Measurements from ENCODE around the gene ADD3. TPM values are rescaled to one million over a fixed set of nuclear protein-coding genes. Genes with fewer than 3 reads are reported as not detected.

ADD3 gene
- total RNA-seq, 2 donors from 2014 or later: 91.1 to 659 TPM

- Histone ChIP-seq H3K9me3 (no peaks in the 10 kb centered on the region), H3K4me3 (no peak overlapping the region), H3K4me1 (ENCODE audit: control insufficient read depth in 1 of 2, low read depth in 2 of 2) (peaks cover 36 to 53% of the 10 kb centered on the region in 2 donors), H3K36me3 (no peaks in the 10 kb centered on the region), H3K27ac (peak overlapping the region in 1 of 2 donors; percentile 37), H3K27me3 (replicated peaks; ENCODE audit: insufficient read depth) (no peaks in the 10 kb centered on the region)
- DNase-seq (ENCODE audit: low spot score) (no peak), ATAC-seq (ENCODE audit: insufficient number of reproducible peaks, low FRiP score, low read depth) (no peak)
- no peak for TF ChIP-seq CTCF (IDR thresholded peaks at IDR 0.05)
These were observed 27.5 kb downstream of the ADD3 start for GRCh38 chr10:110035070-110035921.

GRCh38 chr10:110036640-110037039 is 28.9 kb downstream of the ADD3 start:
- no peak for ATAC-seq (ENCODE audit: insufficient number of reproducible peaks, low FRiP score, low read depth)
- no peak overlapping the region for H3K4me3 ChIP-seq
- no peak for DNase-seq (ENCODE audit: low spot score)
- no peaks in the 10 kb centered on the region for H3K36me3 ChIP-seq
- H3K27ac ChIP-seq: peak overlapping the region in 1 of 2 donors; percentile 22
- H3K27me3 ChIP-seq (replicated peaks; ENCODE audit: insufficient read depth): no peaks in the 10 kb centered on the region
- no peak for TF ChIP-seq CTCF (IDR thresholded peaks at IDR 0.05)
- peaks cover 36 to 62% of the 10 kb centered on the region in 2 donors for H3K4me1 ChIP-seq (ENCODE audit: control insufficient read depth in 1 of 2, low read depth in 2 of 2)
- H3K9me3 ChIP-seq: no peaks in the 10 kb centered on the region

GRCh38 chr10:110039254-110039653 is 31.5 kb downstream of the ADD3 start:
- ATAC-seq (ENCODE audit: insufficient number of reproducible peaks, low FRiP score, low read depth) (no peak), DNase-seq (ENCODE audit: low spot score) (no peak)
- peaks cover 29 to 56% of the 10 kb centered on the region in 2 donors for H3K4me1 ChIP-seq (ENCODE audit: control insufficient read depth in 1 of 2, low read depth in 2 of 2)
- no peak overlapping the region for H3K27ac ChIP-seq
- H3K27me3 ChIP-seq (replicated peaks; ENCODE audit: insufficient read depth): no peaks in the 10 kb centered on the region
- TF ChIP-seq CTCF (IDR thresholded peaks at IDR 0.05): no peak
- no peak overlapping the region for H3K4me3 ChIP-seq
- no peaks in the 10 kb centered on the region for H3K36me3 ChIP-seq
- no peaks in the 10 kb centered on the region for H3K9me3 ChIP-seq

DNA sequence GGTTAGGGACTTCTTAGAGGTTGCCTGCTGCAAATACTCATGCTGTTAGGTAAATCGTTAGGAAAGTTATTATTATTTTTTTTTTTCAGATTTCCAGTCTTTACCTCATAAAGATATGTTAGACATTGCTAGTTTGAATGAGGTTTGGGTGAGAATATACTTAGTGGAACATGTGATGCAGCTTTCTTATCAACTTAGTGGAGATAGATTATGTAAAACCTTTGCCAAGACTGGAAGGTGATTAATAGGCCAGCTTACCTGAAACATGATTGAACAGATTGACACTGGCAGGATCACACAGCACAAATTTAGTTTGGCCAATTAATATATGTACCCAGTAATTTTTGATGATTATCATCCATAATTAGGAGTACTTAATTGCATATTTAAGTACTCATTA is 32.3 kb downstream of the ADD3 start:
- no peak for TF ChIP-seq CTCF (IDR thresholded peaks at IDR 0.05)
- no peaks in the 10 kb centered on the region for H3K9me3 ChIP-seq
- H3K4me1 ChIP-seq (ENCODE audit: control insufficient read depth in 1 of 2, low read depth in 2 of 2): peaks cover 29 to 57% of the 10 kb centered on the region in 2 donors
- H3K27ac ChIP-seq: no peak overlapping the region
- no peaks in the 10 kb centered on the region for H3K36me3 ChIP-seq
- ATAC-seq (ENCODE audit: insufficient number of reproducible peaks, low FRiP score, low read depth) (no peak), DNase-seq (ENCODE audit: low spot score) (no peak)
- H3K4me3 ChIP-seq: no peak overlapping the region
- no peaks in the 10 kb centered on the region for H3K27me3 ChIP-seq (replicated peaks; ENCODE audit: insufficient read depth)

DNA sequence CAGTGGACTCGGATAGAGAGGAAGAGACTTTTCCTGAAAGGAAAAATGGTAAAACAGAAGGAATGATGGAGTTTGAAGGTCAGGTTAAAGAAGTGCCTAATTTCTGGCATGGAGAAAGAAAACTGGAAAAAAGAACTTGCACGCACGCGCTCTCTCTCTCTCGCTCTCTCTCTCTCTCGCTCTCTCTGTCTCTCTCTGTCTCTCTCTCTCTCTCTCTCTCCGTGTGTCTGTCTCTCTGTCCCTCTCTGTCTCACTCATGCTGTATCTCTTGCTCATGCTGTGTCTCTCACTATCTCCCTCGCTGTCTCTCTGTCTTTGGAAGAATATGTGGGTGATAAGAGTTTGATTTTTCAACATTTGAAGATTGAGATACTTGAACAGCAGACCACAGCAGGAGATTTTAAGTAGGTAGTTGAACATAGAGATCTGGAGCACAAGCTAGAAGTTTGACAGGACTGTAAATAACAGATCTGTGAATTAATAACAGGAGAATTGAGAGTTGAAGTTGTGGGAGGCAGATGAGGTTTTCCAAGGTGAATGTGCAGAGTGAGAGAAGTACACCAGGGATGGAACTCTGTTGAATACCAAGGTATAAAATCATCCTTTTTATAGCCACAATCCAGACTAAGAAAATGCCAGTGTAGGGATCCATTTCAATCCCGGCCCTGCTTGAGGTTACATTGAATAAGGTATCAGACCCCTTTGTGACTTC is 33.1 kb downstream of the ADD3 start:
- ATAC-seq (ENCODE audit: insufficient number of reproducible peaks, low FRiP score, low read depth): no peak
- DNase-seq (ENCODE audit: low spot score): no peak
- Histone ChIP-seq H3K4me3 (no peak overlapping the region), H3K9me3 (no peaks in the 10 kb centered on the region), H3K36me3 (no peaks in the 10 kb centered on the region), H3K27ac (no peak overlapping the region), H3K4me1 (ENCODE audit: control insufficient read depth in 1 of 2, low read depth in 2 of 2) (peaks cover 25 to 55% of the 10 kb centered on the region in 2 donors), H3K27me3 (replicated peaks; ENCODE audit: insufficient read depth) (no peaks in the 10 kb centered on the region)
- no peak for TF ChIP-seq CTCF (IDR thresholded peaks at IDR 0.05)
